ENCODE results near the gene MAOB. TPM values are rescaled to one million over a fixed set of nuclear protein-coding genes. Genes with fewer than 3 reads are reported as not detected.
A peak's percentile ranks its signal among the peaks of the same experiment; 100 is the strongest.

MAOB gene
- total RNA-seq, 2 donors from 2014 or later, result 24.6 to 40.6 TPM

DNA sequence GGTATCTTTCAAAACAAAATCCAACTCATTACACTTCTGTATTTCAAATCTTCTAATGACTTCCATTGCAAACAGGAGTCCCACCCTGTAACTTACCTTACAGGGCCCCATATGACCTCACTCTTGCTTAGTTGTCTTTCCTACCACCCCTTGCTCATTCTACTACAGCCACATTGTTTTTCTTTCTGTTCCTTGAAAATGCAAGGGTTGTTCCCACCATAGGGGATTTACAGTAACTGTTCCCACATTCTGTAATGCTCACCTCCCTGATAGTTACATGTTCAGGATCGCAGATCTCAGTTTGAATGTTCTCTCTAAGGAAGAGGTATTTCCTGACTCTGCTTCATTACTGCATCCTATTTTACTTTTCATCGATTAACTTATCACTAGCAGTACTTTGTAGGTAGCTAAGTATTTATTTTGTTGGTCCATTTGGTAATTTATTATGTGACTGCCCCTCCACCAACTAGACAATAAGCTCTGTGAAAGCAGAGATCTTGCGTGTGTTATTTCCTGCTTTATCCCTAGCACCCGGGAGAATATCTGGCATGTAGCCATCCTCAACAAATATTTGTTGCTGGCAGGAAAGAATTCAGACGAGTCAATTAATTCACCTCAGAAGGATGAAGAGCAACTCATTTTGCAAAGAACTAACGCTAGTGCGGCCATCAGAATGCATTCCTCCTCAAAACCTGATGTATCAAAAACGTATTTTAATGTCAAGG, 21.4 kb downstream of the MAOB start:
- no peaks in the 10 kb centered on the region for H3K36me3 ChIP-seq
- H3K9me3 ChIP-seq, result no peaks in the 10 kb centered on the region
- H3K27me3 ChIP-seq (replicated peaks; ENCODE audit: insufficient read depth), result no peaks in the 10 kb centered on the region
- peak overlapping the region in 1 of 2 donors; percentile 66 for H3K27ac ChIP-seq
- peaks cover 4 to 34% of the 10 kb centered on the region in 2 donors for H3K4me1 ChIP-seq (ENCODE audit: control insufficient read depth in 1 of 2, low read depth in 2 of 2)
- TF ChIP-seq, protein P1, sequence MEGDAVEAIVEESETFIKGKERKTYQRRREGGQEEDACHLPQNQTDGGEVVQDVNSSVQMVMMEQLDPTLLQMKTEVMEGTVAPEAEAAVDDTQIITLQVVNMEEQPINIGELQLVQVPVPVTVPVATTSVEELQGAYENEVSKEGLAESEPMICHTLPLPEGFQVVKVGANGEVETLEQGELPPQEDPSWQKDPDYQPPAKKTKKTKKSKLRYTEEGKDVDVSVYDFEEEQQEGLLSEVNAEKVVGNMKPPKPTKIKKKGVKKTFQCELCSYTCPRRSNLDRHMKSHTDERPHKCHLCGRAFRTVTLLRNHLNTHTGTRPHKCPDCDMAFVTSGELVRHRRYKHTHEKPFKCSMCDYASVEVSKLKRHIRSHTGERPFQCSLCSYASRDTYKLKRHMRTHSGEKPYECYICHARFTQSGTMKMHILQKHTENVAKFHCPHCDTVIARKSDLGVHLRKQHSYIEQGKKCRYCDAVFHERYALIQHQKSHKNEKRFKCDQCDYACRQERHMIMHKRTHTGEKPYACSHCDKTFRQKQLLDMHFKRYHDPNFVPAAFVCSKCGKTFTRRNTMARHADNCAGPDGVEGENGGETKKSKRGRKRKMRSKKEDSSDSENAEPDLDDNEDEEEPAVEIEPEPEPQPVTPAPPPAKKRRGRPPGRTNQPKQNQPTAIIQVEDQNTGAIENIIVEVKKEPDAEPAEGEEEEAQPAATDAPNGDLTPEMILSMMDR (IDR thresholded peaks at IDR 0.05), result no peak
- no peak for ATAC-seq (ENCODE audit: insufficient number of reproducible peaks, low FRiP score, low read depth)
- peak overlapping the region; percentile 14 for H3K4me3 ChIP-seq
- DNase-seq (ENCODE audit: low spot score), result no peak

DNA sequence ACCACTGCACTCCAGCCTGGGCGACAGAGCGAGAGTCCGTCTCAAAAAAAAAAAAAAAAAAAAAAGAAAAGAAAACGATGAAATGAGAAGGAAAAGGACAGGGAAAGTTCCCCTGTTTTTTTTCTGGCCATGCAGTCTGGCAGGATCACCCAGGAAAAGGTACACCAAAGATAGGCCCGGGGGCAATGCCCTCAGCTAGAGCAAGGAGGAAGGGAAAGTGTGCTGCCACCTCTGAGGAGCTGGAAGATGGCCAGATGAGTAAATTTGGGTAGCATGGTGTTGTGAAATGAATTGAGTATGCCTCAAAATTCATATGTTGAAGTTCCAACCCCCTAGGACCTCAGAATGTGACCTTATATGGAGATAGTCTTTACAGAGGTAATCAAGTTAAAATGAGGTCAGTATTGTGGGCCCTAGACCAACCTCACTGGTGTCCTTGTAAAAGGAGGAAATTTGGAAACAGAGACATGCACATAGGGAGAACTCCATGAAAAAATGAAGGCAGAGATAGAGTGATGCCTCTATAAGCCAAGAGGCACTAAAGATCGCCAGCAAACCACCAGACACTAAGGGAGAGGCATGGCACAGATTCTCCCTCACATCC, 28.9 kb downstream of the MAOB start:
- Histone ChIP-seq H3K4me1 (ENCODE audit: control insufficient read depth in 1 of 2, low read depth in 2 of 2) (peaks cover 0 to 3% of the 10 kb centered on the region in 2 donors), H3K27me3 (replicated peaks; ENCODE audit: insufficient read depth) (no peaks in the 10 kb centered on the region), H3K9me3 (no peaks in the 10 kb centered on the region), H3K27ac (no peak overlapping the region), H3K4me3 (no peak overlapping the region), H3K36me3 (no peaks in the 10 kb centered on the region)
- TF ChIP-seq, protein P1 (IDR thresholded peaks at IDR 0.05), result no peak
- DNase-seq (ENCODE audit: low spot score), result no peak
- no peak for ATAC-seq (ENCODE audit: insufficient number of reproducible peaks, low FRiP score, low read depth)

DNA sequence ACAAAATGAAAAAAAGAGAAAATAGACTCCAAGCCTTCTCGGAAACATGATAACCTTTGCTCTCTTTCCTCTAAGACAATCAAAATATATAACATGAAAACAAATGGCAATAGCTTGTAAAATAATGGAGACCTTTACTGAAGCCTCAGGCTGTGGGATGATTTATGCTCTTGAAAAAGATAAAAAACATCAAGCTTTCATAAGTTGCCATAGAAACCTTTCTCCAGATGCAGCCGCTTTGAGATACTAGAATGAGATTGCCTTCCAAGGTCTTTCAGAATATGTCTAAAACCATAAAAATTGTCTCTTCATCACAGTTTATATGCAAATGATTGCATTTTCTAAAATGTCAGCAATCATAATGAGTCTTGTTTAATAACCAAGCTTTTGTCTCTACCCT, 31.6 kb downstream of the MAOB start:
- TF ChIP-seq, protein P1 (IDR thresholded peaks at IDR 0.05), result no peak
- DNase-seq (ENCODE audit: low spot score) (no peak), ATAC-seq (ENCODE audit: insufficient number of reproducible peaks, low FRiP score, low read depth) (no peak)
- Histone ChIP-seq H3K36me3 (no peaks in the 10 kb centered on the region), H3K27ac (no peak overlapping the region), H3K4me3 (no peak overlapping the region), H3K4me1 (ENCODE audit: control insufficient read depth in 1 of 2, low read depth in 2 of 2) (peaks cover 0 to 5% of the 10 kb centered on the region in 2 donors), H3K9me3 (no peaks in the 10 kb centered on the region), H3K27me3 (replicated peaks; ENCODE audit: insufficient read depth) (no peaks in the 10 kb centered on the region)

DNA sequence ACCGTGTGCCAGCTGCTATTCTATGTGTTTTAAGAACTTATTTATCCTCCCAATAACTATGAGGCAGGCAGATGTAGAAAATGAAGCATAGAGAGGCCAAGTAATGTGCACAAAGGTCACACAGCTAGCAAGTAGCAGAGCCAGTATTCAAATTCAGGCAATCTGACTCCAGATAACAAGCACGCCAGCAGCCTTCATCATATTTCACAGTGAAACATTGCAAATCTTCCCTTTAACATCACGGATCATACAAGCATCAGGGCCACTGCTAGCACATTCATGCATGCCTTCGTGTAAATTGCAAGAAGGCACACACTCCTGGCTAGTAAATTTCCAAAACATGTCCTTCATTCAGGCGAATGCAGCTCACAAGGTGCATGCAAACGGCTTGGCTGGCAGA, 33.1 kb downstream of the MAOB start:
- no peak for DNase-seq (ENCODE audit: low spot score)
- Histone ChIP-seq H3K4me1 (ENCODE audit: control insufficient read depth in 1 of 2, low read depth in 2 of 2) (peaks cover 0 to 5% of the 10 kb centered on the region in 2 donors), H3K9me3 (no peaks in the 10 kb centered on the region), H3K27me3 (replicated peaks; ENCODE audit: insufficient read depth) (no peaks in the 10 kb centered on the region), H3K27ac (no peak overlapping the region), H3K36me3 (no peaks in the 10 kb centered on the region), H3K4me3 (no peak overlapping the region)
- TF ChIP-seq, protein P1 (IDR thresholded peaks at IDR 0.05), result no peak
- no peak for ATAC-seq (ENCODE audit: insufficient number of reproducible peaks, low FRiP score, low read depth)

DNA sequence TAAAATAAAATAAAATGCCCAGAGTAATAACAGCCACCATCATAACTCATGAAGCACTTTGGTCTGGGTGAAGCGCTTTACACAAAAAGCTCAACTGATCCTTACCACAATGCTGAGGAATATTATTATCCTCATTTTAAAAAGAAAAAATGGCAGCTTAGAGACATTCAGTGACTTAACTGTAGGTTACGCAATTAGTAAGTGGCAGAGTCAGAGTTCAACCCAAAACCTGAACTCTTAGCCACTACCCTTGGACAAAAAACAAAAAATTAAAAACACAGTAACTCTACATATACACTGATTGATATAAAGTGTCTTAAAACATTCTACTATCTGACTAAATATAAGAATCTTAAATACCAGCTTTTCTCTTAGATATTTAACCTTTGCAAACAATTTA, 34.9 kb downstream of the MAOB start:
- H3K27ac ChIP-seq, result no peak overlapping the region
- TF ChIP-seq, protein P1 (IDR thresholded peaks at IDR 0.05), result no peak
- H3K27me3 ChIP-seq (replicated peaks; ENCODE audit: insufficient read depth), result no peaks in the 10 kb centered on the region
- ATAC-seq (ENCODE audit: insufficient number of reproducible peaks, low FRiP score, low read depth) (no peak), DNase-seq (ENCODE audit: low spot score) (no peak)
- H3K4me3 ChIP-seq, result no peak overlapping the region
- peaks cover 0 to 5% of the 10 kb centered on the region in 2 donors for H3K4me1 ChIP-seq (ENCODE audit: control insufficient read depth in 1 of 2, low read depth in 2 of 2)
- H3K36me3 ChIP-seq, result no peaks in the 10 kb centered on the region
- H3K9me3 ChIP-seq, result no peaks in the 10 kb centered on the region
